H9 (cell line): Measurements from ENCODE around the gene SHTN1. TPM values are rescaled to one million over a fixed set of nuclear protein-coding genes. Genes with fewer than 3 reads are reported as not detected.

ENCODE experiments used
- DNase-seq: peaks from one replicate; pipeline ENCODE4 v3.0.0-alpha.2; 2017
- H2AFZ ChIP-seq: one replicate; pipeline ENCODE4 v1.6.1; 2013; ENCODE audit warnings: mild to moderate bottlenecking, low read length, control low read depth, moderate library complexity
- H2AK5ac ChIP-seq: 2 replicates; pipeline ENCODE4 v1.6.1; 2013; ENCODE audit warnings: low read length, control low read depth, mixed read lengths; ENCODE audit not compliant: insufficient read length
- H2BK120ac ChIP-seq: one replicate; pipeline ENCODE4 v1.6.1; 2013; ENCODE audit warnings: low read depth, mild to moderate bottlenecking, low read length, control low read depth, inconsistent platforms; ENCODE audit not compliant: poor library complexity, severe bottlenecking
- H2BK12ac ChIP-seq: 2 replicates; pipeline ENCODE4 v1.6.1; 2013; ENCODE audit warnings: low read length, control low read depth, mixed read lengths, low read depth; ENCODE audit not compliant: insufficient read length
- H2BK15ac ChIP-seq: 2 replicates; pipeline ENCODE4 v1.6.1; 2013; ENCODE audit warnings: low read depth, low read length, control low read depth
- H2BK20ac ChIP-seq: one replicate; pipeline ENCODE4 v1.6.1; 2013; ENCODE audit warnings: low read depth, mild to moderate bottlenecking, low read length, control low read depth, inconsistent platforms; ENCODE audit not compliant: poor library complexity, severe bottlenecking
- H2BK5ac ChIP-seq: 2 replicates; pipeline ENCODE4 v1.6.1; 2013; ENCODE audit warnings: low read length, control low read depth, mixed read lengths; ENCODE audit not compliant: insufficient read length
- H3K14ac ChIP-seq: 2 replicates; pipeline ENCODE4 v1.6.1; 2013; ENCODE audit warnings: low read length, control low read depth; ENCODE audit not compliant: insufficient read depth
- H3K18ac ChIP-seq: 2 replicates; pipeline ENCODE4 v1.6.1; 2013; ENCODE audit warnings: low read depth, mild to moderate bottlenecking, mixed read lengths, low read length, control low read depth; ENCODE audit not compliant: insufficient read length
- H3K23ac ChIP-seq: 2 replicates; pipeline ENCODE4 v1.6.1; 2013; ENCODE audit warnings: low read length, control low read depth, mixed read lengths, low read depth; ENCODE audit not compliant: insufficient read length
- H3K23me2 ChIP-seq: 2 replicates; pipeline ENCODE4 v1.6.1; 2013; ENCODE audit warnings: low read depth, mild to moderate bottlenecking, mixed read lengths, low read length, control low read depth; ENCODE audit not compliant: insufficient read length, poor library complexity, severe bottlenecking
- H3K27ac ChIP-seq: 2 replicates; pipeline ENCODE4 v1.5.1; 2013; ENCODE audit warnings: low read length, control low read depth, mixed read lengths, low read depth; ENCODE audit not compliant: insufficient read length
- H3K27me3 ChIP-seq: 2 replicates; pipeline ENCODE4 v1.6.1; 2013; ENCODE audit warnings: low read length, control low read depth, inconsistent platforms; ENCODE audit not compliant: insufficient read depth
- H3K4ac ChIP-seq: 2 replicates; pipeline ENCODE4 v1.6.1; 2013; ENCODE audit warnings: low read depth, mild to moderate bottlenecking, control low read depth, inconsistent platforms, low read length, moderate library complexity
- H3K4me1 ChIP-seq: 2 replicates; pipeline ENCODE4 v1.6.1; 2013; ENCODE audit warnings: low read length, control low read depth, inconsistent platforms; ENCODE audit not compliant: insufficient read depth
- H3K4me2 ChIP-seq: 2 replicates; pipeline ENCODE4 v1.6.1; 2013; ENCODE audit warnings: low read length, control low read depth, mixed read lengths; ENCODE audit not compliant: insufficient read length, insufficient read depth
- H3K56ac ChIP-seq: 2 replicates; pipeline ENCODE4 v1.6.1; 2013; ENCODE audit warnings: low read depth, mild to moderate bottlenecking, mixed read lengths, low read length, control low read depth; ENCODE audit not compliant: insufficient read length
- H3K79me1 ChIP-seq: 2 replicates; pipeline ENCODE4 v1.6.1; 2013; ENCODE audit warnings: low read depth, mild to moderate bottlenecking, moderate library complexity, low read length, control low read depth, inconsistent platforms; ENCODE audit not compliant: insufficient read depth, poor library complexity, severe bottlenecking
- H3K79me2 ChIP-seq: 2 replicates; pipeline ENCODE4 v1.6.1; 2013; ENCODE audit warnings: low read length, control low read depth, inconsistent platforms; ENCODE audit not compliant: insufficient read depth
- H3K9ac ChIP-seq: 2 replicates; pipeline ENCODE4 v1.6.1; 2013; ENCODE audit warnings: low read length, control low read depth, mixed read lengths; ENCODE audit not compliant: insufficient read length; ENCODE audit errors: extremely low read depth
- H3K9me3 ChIP-seq: one replicate; pipeline ENCODE4 v1.6.1; 2013; ENCODE audit warnings: low read depth, low read length, inconsistent platforms; ENCODE audit not compliant: control insufficient read depth
- H3T11ph ChIP-seq: one replicate; pipeline ENCODE4 v1.6.1; 2013; ENCODE audit warnings: mild to moderate bottlenecking, low read length, control low read depth, inconsistent platforms
- H4K20me1 ChIP-seq: one replicate; pipeline ENCODE4 v1.6.1; 2013; ENCODE audit not compliant: control insufficient read depth, insufficient read length, insufficient read depth
- H4K5ac ChIP-seq: 2 replicates; pipeline ENCODE4 v1.6.1; 2013; ENCODE audit warnings: low read depth, mild to moderate bottlenecking, mixed read lengths, low read length, control low read depth; ENCODE audit not compliant: insufficient read length
- H4K8ac ChIP-seq: replicated peaks from 2 replicates; pipeline ENCODE4 v1.6.1; 2013; ENCODE audit warnings: low read length, control low read depth, mixed read lengths, low read depth; ENCODE audit not compliant: insufficient read length
- H4K91ac ChIP-seq: 2 replicates; pipeline ENCODE4 v1.6.1; 2013; ENCODE audit warnings: low read depth, mild to moderate bottlenecking, moderate library complexity, mixed read lengths, low read length, control low read depth; ENCODE audit not compliant: insufficient read length
- H3K27ac Mint-ChIP-seq, 3 experiments: 2 replicates in 2 of 3; 3 replicates in 1 of 3; pipeline ENCODE4 v1.8.0; 2020 to 2021; ENCODE audit warnings: mixed read lengths in 3 of 3, mild to moderate bottlenecking in 1 of 3, moderate library complexity in 1 of 3
- H3K27me3 Mint-ChIP-seq: 2 replicates; pipeline ENCODE4 v1.8.0; 2021; ENCODE audit warnings: low read depth, mild to moderate bottlenecking, moderate library complexity, mixed read lengths
- H3K36me3 Mint-ChIP-seq, 3 experiments: 2 replicates in 2 of 3; 3 replicates in 1 of 3; pipeline ENCODE4 v1.8.0; 2020 to 2021; ENCODE audit warnings: low read depth in 3 of 3, mixed read lengths in 3 of 3; ENCODE audit not compliant: insufficient read depth in 1 of 3
- H3K4me1 Mint-ChIP-seq, 2 experiments: 2 replicates each; pipeline ENCODE4 v1.8.0; 2020; ENCODE audit warnings: mixed read lengths in 2 of 2
- H3K4me3 Mint-ChIP-seq, 2 experiments: 2 replicates in 1 of 2; 3 replicates in 1 of 2; pipeline ENCODE4 v1.8.0; 2020 to 2021; ENCODE audit warnings: mild to moderate bottlenecking in 2 of 2, mixed read lengths in 2 of 2, moderate library complexity in 1 of 2
- H3K9me3 Mint-ChIP-seq, 2 experiments: 2 replicates in 1 of 2; 3 replicates in 1 of 2; pipeline ENCODE4 v1.8.0; 2020; ENCODE audit warnings: mild to moderate bottlenecking in 2 of 2, mixed read lengths in 2 of 2, moderate library complexity in 1 of 2
- CTCF ChIP-seq: fragments of 200-600 bp; sonication (generic); conservative IDR thresholded peaks from 3 replicates; pipeline ENCODE4 v1.8.0; 2021; ENCODE audit warnings: antibody characterized with exemption, mild to moderate bottlenecking
- WGBS: extraction: QIAGEN DNeasy Blood & Tissue Kit; methylation state at CpG from one replicate; pipeline ENCODE4 v1.1.7; 2013; ENCODE audit warnings: missing lambda C conversion rate, low lambda C conversion rate, mixed read lengths; ENCODE audit not compliant: insufficient read length; ENCODE audit errors: extremely low coverage; 5-methylcytosine and 5-hydroxymethylcytosine counted together
- total RNA-seq: library from RNA; stranded (reverse); gene quantifications from 2 replicates; pipeline ENCODE4 v1.2.1, GENCODE V29; 2021

SHTN1 gene
- total RNA-seq, 1 experiment from 2014 or later = 22.1 TPM

DNA sequence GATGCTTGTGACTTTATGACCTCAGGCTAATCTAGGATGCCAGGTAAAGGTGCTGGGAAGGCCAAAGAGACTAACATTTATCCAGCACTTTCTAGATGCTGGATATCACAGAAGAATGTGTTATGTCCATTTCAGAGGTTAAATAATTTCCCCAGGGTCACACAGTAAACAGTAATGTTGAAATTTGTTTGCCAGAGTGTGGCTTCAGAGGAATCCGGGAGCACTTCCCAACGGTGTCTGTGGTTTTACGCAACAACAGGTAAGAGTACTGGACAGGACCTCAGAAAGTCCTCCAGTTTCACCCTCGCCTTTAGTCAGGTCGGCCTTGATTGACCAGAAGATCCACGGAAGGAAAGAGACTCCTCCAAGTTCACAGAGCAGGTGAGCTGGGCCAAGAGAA lies 1.7 kb downstream of the SHTN1 start:
- Histone ChIP-seq H3K56ac (no peak overlapping the region), H3K79me1 (no peaks in the 10 kb centered on the region), H3K4me1 (no peaks in the 10 kb centered on the region), H3K4ac (no peak overlapping the region), H4K91ac (no peak overlapping the region), H4K5ac (no peak overlapping the region), H3K4me2 (no peak overlapping the region), H3T11ph (no peak overlapping the region), H2BK5ac (no peak overlapping the region), H3K9ac (no peak overlapping the region), H2AK5ac (no peak overlapping the region), H2AFZ (no peak overlapping the region), H2BK120ac (no peak overlapping the region), H2BK12ac (no peak overlapping the region), H3K27ac (no peak overlapping the region), H3K23ac (no peak overlapping the region), H3K18ac (no peak overlapping the region), H3K79me2 (no peaks in the 10 kb centered on the region), H4K8ac (no peak overlapping the region), H3K14ac (no peak overlapping the region), H3K27me3 (no peaks in the 10 kb centered on the region; the same call in 1 of the 2 replicates), H3K23me2 (peaks cover 4% of the 10 kb centered on the region), H4K20me1 (no peaks in the 10 kb centered on the region), H2BK20ac (no peak overlapping the region), H3K9me3 (no peaks in the 10 kb centered on the region), H2BK15ac (no peak overlapping the region)
- H3K9me3 Mint-ChIP-seq = no peaks in the 10 kb centered on the region
- DNase-seq = no peak
- H3K27me3 Mint-ChIP-seq = peaks cover 7% of the 10 kb centered on the region
- TF ChIP-seq CTCF = no peak
- peaks cover 17 to 28% of the 10 kb centered on the region in 2 experiments for H3K4me1 Mint-ChIP-seq
- WGBS = no CpG with 5 or more reads among the region's 6 CpGs
- 0 out of 7 replicates have a peak, but pooled peaks cover 0 to 3% (median 0%) of the 10 kb centered on the region in 3 experiments for H3K36me3 Mint-ChIP-seq
- H3K4me3 Mint-ChIP-seq = peak overlapping the region; percentile 48 to 59
- no peak overlapping the region for H3K27ac Mint-ChIP-seq
